ENCODE results near the gene CLSTN2.

DNA sequence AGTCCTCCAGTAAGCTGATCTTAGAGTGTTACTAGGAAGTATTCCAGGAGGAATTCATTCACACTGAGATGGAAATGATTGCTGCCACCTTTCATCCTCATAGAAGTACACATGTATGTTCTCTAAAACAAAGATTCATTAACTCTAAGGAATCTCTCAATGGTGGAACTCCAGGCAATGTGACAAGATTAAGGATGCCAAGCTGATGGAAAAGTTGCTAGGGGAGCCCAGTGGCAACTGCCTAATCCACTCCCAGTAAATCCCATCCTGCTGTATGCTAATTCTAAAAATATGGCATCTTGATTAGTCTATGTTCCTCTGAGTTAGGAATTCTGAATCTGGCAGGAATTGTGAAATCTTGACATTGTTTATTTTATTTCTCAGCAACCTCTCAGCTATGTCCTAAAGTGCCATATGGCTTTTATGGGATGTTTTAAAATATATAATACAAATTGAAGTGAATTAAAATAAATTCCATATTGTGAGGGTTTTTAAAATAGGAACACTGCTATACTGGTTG is 532.9 kb downstream of the CLSTN2 start:
- TF ChIP-seq, protein P1, sequence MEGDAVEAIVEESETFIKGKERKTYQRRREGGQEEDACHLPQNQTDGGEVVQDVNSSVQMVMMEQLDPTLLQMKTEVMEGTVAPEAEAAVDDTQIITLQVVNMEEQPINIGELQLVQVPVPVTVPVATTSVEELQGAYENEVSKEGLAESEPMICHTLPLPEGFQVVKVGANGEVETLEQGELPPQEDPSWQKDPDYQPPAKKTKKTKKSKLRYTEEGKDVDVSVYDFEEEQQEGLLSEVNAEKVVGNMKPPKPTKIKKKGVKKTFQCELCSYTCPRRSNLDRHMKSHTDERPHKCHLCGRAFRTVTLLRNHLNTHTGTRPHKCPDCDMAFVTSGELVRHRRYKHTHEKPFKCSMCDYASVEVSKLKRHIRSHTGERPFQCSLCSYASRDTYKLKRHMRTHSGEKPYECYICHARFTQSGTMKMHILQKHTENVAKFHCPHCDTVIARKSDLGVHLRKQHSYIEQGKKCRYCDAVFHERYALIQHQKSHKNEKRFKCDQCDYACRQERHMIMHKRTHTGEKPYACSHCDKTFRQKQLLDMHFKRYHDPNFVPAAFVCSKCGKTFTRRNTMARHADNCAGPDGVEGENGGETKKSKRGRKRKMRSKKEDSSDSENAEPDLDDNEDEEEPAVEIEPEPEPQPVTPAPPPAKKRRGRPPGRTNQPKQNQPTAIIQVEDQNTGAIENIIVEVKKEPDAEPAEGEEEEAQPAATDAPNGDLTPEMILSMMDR (conservative IDR thresholded peaks at IDR 0.05 in 1 of 2, IDR thresholded peaks at IDR 0.05 in 1 of 2; ENCODE audit: extremely low read depth in 1 of 2, insufficient read depth in 1 of 2, low read depth in 1 of 2, low read length in 2 of 2): no peak
- TF ChIP-seq EZH2 (IDR thresholded peaks at IDR 0.05; ENCODE audit: borderline replicate concordance, low read length): no peak
